SH-SY5Y (cell line): Measurements from ENCODE around the gene DBP.

Experiments used
- GATA2 ChIP-seq: IDR thresholded peaks from 2 replicates; pipeline ENCODE4 v1.6.1; 2011; ENCODE audit warnings: mild to moderate bottlenecking, low read depth, low read length
- GATA3 ChIP-seq: IDR thresholded peaks from 2 replicates; pipeline ENCODE4 v1.6.1; 2011; ENCODE audit warnings: low read depth, mild to moderate bottlenecking, low read length, moderate library complexity

DNA sequence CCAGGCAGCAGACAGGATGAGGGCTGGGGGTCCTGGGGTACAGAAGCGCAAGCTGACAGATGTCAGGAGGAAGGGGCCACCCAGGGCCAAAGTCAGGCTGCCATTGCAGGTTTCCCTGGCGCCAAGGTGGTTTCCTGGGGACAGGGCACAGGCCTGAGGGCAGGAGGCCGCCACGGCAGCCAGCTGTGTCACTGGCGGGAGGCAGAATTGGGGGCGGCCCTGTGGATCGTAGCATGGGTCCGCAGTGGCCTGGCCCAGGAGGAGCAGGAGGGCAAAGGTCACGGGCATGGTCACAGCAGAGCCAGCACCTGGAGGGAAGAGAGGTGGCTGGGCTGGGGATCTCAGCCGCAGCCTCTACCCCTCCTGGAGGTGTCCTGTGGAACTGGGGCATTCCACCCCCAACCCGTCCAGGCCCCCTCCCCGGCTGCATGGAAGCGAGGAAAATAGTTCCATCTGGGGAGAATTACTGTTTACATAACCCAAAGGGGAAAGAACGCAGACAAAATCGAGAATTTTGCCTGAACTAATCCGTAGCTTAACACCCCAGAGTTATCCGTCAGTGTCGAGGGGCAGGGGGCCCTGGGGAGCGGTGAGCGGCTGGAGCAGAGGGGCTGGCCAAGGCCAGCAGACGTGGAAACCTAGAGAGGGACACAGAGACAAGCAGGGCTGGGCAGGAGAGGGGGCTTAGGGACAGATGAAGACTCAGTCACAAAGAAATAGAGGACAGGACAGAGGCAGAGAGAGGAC, 33.7 kb upstream of the DBP start:
- TF ChIP-seq GATA3 (no peak), GATA2 (no peak)
